Activated naive CD4-positive, alpha-beta T cell (primary cell): ENCODE measurements around the gene ANO4.

Source experiments
- DNase-seq, 4 experiments: peaks; one replicate each; lab custom pipeline; 2025; lab: John Stamatoyannopoulos, UW

ANO4 gene

GRCh38 chr12:100991102-100991501 lies 196.5 kb downstream of the ANO4 start:
- DNase-seq, result no peak

- no peak for DNase-seq
Observed at GRCh38 chr12:100992194-100992593, 197.6 kb downstream of the ANO4 start.

GRCh38 chr12:100993916-100994450 lies 199.4 kb downstream of the ANO4 start:
- no peak for DNase-seq

- DNase-seq, result no peak
Observed at GRCh38 chr12:100995201-100995600, 200.6 kb downstream of the ANO4 start.

GRCh38 chr12:100995771-100996170 lies 201.2 kb downstream of the ANO4 start:
- DNase-seq, result no peak

GRCh38 chr12:101001669-101002068 lies 207.1 kb downstream of the ANO4 start:
- no peak for DNase-seq

- DNase-seq, result no peak
Observed at GRCh38 chr12:101002696-101003419, 208.3 kb downstream of the ANO4 start.

GRCh38 chr12:101004898-101005297 lies 210.3 kb downstream of the ANO4 start:
- no peak for DNase-seq

GRCh38 chr12:101009274-101009673 lies 214.7 kb downstream of the ANO4 start:
- DNase-seq, result no peak

GRCh38 chr12:101010896-101011295 lies 216.3 kb downstream of the ANO4 start:
- no peak for DNase-seq

- DNase-seq, result no peak
Observed at GRCh38 chr12:101013993-101014392, 219.4 kb downstream of the ANO4 start.

GRCh38 chr12:101015044-101015443 lies 220.5 kb downstream of the ANO4 start:
- no peak for DNase-seq

- DNase-seq, result no peak
Observed at GRCh38 chr12:101018540-101018939, 224.0 kb downstream of the ANO4 start.

- no peak for DNase-seq
Observed at GRCh38 chr12:101019201-101019600, 224.6 kb downstream of the ANO4 start.

- no peak for DNase-seq
Observed at GRCh38 chr12:101019667-101020066, 225.1 kb downstream of the ANO4 start.

GRCh38 chr12:101021442-101021841 lies 226.9 kb downstream of the ANO4 start:
- no peak for DNase-seq

GRCh38 chr12:101021911-101022388 lies 227.4 kb downstream of the ANO4 start:
- no peak for DNase-seq

- no peak for DNase-seq
Observed at GRCh38 chr12:101027200-101027599, 232.6 kb downstream of the ANO4 start.

- DNase-seq, result no peak
Observed at GRCh38 chr12:101027816-101028215, 233.2 kb downstream of the ANO4 start.

- no peak for DNase-seq
Observed at GRCh38 chr12:101038289-101038871, 243.8 kb downstream of the ANO4 start.

GRCh38 chr12:101039848-101040531 lies 245.4 kb downstream of the ANO4 start:
- DNase-seq, result no peak

- DNase-seq, result no peak
Observed at GRCh38 chr12:101040936-101041335, 246.4 kb downstream of the ANO4 start.

- DNase-seq, result no peak
Observed at GRCh38 chr12:101042211-101042610, 247.6 kb downstream of the ANO4 start.
